DOHH2 (cell line): ENCODE measurements around the gene CLASP1.

Source experiments
- EZH2phosphoT487 ChIP-seq: fragments of 200-600 bp; sonication (generic); IDR thresholded peaks from 2 replicates; pipeline ENCODE4 v1.6.1; 2017; ENCODE audit warnings: borderline replicate concordance, mild to moderate bottlenecking, antibody characterized with exemption, low read length, moderate library complexity, mixed read lengths
- TF ChIP-seq, protein P1 (sequence below): fragments of 200-600 bp; sonication (generic); IDR thresholded peaks from one replicate; pipeline ENCODE4 v1.5.1; 2014; ENCODE audit warnings: antibody characterized with exemption, mild to moderate bottlenecking, low read depth, low read length; ENCODE audit not compliant: poor library complexity, severe bottlenecking

DNA sequence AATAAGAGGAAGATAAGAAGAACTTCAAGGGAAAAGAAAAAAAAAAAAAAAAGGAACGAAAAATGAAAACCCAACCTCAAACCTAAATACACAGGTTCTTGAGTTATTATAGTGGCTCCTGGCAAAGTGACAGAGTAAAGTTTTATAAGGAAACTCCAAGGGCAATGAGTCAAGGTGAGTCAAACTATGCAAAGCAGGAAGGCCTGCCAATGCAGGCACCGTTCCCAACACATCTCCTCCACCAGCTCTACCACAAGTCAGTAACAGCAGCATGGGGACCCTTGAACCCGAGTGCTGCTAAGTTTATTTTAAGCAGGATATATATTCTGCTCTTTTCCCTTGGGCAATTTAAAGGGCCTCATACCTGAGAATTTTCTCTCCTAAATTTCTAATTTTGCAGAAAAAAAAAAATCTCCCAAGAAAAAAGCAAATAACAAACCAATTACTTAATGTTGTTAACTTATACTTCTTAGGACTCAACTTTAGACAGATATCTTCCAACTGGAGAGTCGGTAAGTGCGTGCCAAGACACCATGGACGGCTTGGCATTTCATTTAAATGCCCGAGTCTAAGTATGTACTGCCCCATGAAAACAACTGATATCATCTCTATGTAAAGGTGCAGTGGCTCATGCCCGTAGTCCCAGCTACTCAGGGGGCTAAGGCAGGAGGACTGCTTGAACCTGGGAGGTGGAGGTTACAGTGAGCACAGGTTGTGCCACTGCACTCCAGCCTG, 288.5 kb downstream of the CLASP1 start:
- TF ChIP-seq, protein P1, sequence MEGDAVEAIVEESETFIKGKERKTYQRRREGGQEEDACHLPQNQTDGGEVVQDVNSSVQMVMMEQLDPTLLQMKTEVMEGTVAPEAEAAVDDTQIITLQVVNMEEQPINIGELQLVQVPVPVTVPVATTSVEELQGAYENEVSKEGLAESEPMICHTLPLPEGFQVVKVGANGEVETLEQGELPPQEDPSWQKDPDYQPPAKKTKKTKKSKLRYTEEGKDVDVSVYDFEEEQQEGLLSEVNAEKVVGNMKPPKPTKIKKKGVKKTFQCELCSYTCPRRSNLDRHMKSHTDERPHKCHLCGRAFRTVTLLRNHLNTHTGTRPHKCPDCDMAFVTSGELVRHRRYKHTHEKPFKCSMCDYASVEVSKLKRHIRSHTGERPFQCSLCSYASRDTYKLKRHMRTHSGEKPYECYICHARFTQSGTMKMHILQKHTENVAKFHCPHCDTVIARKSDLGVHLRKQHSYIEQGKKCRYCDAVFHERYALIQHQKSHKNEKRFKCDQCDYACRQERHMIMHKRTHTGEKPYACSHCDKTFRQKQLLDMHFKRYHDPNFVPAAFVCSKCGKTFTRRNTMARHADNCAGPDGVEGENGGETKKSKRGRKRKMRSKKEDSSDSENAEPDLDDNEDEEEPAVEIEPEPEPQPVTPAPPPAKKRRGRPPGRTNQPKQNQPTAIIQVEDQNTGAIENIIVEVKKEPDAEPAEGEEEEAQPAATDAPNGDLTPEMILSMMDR, result no peak
- no peak for TF ChIP-seq EZH2phosphoT487
